CD4-positive, alpha-beta T cell treated with Interleukin-1 beta for 1 hour (primary cell): ENCODE data around the gene IPO4.

Experiments
- DNase-seq, 2 donors: peaks; one replicate each; pipeline ENCODE4 v3.0.0-alpha.2; 2020 to 2022

IPO4 gene

DNA sequence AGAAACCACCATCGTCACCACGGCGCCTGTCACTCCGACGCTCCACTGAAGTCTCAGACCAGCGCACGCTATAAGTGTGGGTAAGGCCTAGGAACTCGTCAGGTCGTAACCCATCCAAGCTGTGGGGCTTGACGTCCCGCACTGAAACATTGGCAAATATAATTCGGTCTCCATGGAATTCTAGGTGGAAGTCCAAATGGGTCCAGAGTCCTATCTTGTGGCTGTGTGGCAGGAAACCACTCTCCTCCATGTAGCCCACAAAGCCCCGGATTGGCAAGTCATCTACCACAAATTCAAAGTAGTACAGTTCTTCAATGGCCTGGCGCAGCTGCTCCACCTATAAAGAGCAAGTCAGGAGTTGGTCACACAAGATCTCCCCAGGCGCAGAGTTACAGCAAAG lies 4.3 kb upstream of the IPO4 start:
- DNase-seq, result no peak

- DNase-seq, result no peak
Observed at GRCh38 chr14:24190416-24190815, 1.8 kb upstream of the IPO4 start.

- DNase-seq, result no peak
Observed at GRCh38 chr14:24189460-24189859, 844 bp upstream of the IPO4 start.

- no peak for DNase-seq
Observed at GRCh38 chr14:24189059-24189375, 401 bp upstream of the IPO4 start.

DNA sequence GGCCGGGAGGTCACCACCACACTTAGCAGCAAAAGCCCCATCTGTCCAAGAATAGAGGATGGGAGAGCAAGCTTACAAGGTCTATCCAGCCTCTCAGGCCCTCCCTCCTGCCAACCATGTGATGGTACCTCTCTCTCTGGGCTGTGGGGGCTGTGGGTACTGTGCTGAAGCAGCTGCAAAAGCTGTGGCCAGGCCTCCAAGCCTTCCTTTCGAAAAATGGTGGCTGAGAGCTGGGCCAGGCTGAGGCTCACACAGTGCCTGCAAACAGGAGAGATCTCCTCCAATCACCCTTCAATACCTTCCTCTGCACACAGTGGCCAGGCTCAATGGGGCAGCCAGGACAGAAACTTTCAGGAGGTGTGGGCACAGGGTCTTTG lies 1.1 kb downstream of the IPO4 start:
- DNase-seq, result no peak

DNA sequence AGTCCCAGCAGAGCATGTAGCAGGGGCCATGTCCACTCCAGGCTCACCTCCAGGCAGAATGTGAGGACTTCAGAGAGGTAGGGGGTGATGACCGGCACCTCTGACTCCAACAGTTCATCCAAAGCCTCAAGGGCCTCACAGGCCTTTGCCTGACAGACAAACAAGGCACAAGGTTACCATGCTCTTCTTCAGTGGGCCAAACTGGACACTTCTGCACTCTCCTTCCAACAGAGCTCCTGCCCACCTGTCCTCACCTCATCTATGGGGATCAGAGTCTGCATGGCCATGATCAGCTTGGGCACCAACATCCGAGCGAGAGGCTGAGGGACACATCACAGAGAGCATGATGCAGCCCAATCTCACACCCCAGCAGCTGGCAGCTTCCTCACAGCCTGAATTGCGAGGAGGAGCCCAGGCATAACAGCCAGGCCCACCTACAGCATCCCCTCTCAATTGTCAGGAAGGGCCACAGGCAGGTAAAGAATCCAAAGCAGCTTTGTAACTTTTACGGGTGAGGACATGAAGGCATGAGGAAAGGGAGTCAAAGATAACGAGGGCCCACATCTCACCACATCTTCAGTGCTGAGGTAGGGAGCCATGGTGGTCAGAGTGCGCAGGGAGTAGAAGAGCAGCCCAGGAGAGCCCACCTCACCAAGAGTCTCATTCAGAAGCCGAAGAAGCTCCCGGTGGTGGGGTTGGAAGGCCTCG lies 1.6 kb downstream of the IPO4 start:
- DNase-seq, result no peak

DNA sequence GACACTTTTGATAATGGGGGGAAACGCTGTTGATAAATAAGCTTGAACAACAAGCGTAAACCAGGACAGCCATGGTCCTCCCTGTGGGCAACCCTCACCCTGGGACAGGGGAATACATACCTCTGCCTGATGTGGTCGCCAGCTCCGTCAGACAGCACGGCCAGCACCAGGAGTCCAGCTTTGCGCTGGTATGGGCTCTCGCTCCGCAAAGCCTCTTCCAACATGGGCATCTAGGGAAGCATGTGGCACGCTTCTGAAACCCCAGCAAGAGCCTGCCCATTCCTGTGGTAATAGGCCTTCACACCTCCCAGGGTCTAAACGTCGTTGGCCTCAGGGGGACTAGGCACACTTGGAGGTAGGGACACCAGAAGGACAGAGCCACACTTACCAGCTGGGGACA lies 2.9 kb downstream of the IPO4 start:
- DNase-seq, result no peak

GRCh38 chr14:24185026-24185425 lies 3.6 kb downstream of the IPO4 start:
- DNase-seq, result no peak

- no peak for DNase-seq
Observed at GRCh38 chr14:24184104-24184970, 4.3 kb downstream of the IPO4 start.

- no peak for DNase-seq
Observed at GRCh38 chr14:24183014-24183481, 5.6 kb downstream of the IPO4 start.

GRCh38 chr14:24182110-24182882 lies 6.3 kb downstream of the IPO4 start:
- no peak for DNase-seq

DNA sequence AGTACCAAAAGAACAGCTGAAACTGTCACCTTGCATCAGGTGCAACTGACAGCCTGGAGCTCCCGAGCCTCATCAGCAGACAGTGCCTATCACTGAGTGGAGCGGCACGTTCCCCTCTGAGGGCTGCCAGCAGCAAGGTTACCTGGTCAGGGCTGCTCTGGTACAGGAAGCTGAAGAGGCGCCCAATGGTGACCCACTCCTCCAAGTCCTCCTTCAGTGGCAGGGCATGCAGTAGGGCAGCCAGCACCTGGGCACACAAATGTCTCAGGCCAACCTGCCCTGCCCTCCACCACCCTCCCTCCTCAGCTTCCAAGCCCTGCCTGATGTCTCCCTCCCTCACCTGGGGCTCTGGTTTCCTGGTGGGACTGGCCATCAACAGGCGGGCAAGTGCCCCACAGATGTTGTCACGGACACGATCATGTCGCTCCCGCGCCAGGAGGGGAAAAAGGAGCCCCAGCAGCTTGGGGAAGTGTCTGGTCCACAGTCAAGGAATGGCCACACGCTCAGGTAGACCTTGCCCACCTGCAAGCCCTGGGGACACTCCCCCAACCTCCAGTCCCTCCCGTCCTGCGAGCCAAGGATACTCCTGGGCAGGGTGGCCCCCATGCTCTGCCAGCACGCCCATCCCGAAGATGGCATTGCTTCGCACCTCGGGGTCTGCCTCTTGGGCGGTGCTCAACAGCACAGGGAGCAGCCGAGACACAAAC lies 7.1 kb downstream of the IPO4 start:
- no peak for DNase-seq

- DNase-seq, result no peak
Observed at GRCh38 chr14:24179961-24180796, 8.4 kb downstream of the IPO4 start.

DNA sequence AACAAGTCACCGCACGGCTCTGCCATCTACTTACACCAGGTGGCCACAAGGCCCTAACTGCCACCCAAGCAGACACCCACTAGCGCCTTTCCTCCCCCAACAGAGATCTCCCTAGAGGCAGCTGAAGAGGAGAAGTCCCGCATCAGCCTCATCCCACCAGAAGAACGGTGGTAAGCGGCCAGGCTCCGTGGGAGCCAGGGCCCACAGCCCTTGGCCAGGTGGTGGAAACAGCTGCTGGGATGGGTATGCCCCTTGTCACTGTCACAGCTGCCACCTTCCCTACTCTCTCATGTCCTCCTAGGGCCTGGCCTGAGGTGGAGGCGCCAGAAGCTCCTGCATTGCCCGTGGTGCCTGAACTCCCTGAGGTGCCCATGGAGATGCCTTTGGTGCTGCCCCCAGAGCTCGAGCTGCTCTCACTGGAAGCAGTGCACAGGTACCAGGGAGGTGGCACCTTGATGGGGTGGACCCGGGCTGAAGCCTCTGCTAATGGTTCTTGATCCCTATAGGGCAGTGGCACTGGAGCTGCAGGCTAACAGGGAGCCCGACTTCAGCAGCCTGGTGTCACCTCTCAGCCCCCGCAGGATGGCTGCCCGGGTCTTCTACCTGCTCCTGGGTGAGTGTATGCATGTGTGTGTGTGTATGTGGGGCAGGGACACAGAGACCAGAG lies 9.2 kb downstream of the IPO4 start:
- DNase-seq, result no peak

DNA sequence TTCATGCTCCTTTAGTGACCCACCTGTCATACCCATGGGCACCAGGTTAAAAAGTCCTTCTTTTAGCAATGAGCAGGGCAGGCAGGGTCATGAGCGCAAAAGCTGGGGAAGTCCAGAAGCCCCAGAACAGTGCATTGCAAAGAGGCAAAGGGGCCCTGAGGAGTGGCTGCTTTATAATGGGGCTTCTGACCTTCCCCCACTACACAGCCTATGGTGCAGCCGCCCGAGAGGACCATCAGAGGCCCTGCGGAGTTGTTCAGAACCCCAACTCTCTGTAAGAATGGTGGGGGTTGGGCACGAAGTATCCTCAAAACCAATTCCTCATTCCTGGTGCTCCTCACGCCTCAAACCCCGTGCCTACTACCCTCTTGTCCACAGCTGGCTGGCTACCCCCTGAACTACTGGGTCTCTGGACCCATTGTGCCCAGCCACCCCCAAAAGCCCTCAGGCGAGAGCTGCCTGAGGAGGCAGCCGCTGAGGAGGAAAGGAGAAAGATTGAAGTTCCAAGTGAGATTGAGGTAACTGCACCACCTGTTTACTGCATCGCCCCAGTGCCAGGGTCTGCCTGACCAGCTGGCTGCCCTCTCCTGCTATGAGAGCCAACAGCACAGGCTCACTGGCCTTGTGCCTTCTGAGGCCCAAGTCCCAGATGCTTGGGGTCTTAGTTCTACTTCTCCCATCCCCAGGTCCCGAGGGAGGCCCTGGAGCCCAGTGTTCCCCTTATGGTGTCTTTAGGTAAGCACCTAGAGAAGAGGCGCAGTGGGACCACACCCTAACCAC lies 10.0 kb downstream of the IPO4 start:
- no peak for DNase-seq

- no peak for DNase-seq
Observed at GRCh38 chr14:24177891-24178290, 10.7 kb downstream of the IPO4 start.

GRCh38 chr14:24177041-24177825 lies 11.4 kb downstream of the IPO4 start:
- no peak for DNase-seq

GRCh38 chr14:24176599-24176998 lies 12.0 kb downstream of the IPO4 start:
- no peak for DNase-seq

DNA sequence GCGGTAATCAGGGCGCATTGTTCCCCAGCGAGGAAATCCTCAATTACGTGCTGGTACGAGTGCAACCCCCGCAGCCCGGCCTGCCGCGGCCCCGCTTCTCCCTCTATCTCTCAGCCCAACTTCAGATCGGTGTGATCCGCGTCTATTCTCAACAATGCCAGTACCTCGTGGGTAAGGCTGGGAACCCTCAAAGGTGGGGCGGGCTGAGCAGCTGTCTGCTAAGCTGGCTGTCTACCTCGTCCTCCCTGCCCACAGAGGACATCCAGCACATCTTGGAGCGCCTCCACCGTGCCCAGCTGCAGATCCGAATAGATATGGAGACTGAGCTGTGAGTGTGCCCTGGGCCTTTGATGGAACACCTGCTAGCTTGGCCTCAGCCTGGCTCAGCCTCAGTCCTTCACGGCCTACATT lies 15.7 kb downstream of the IPO4 start:
- no peak for DNase-seq
